AG20443 (cell line): ENCODE measurements around the gene XYLT1.
A peak's percentile ranks its signal among the peaks of the same experiment; 100 is the strongest.
"Not testable (repeated sequence)": the region's sequence is repeated elsewhere in the genome, so short reads cannot be mapped to it uniquely, and the experiment has no call there.

Experiments used
- DNase-seq: peaks from one replicate; pipeline ENCODE4 v3.0.0; 2012; ENCODE audit warnings: low spot score, mixed read lengths

The XYLT1 gene

GRCh38 chr16:17356243-17356933 is 114.4 kb downstream of the XYLT1 start:
- no peak for DNase-seq

- DNase-seq = no peak
Observed at GRCh38 chr16:17354685-17355084, 116.1 kb downstream of the XYLT1 start.

- no peak for DNase-seq
Observed at GRCh38 chr16:17354141-17354601, 116.6 kb downstream of the XYLT1 start.

- DNase-seq = no peak
Observed at GRCh38 chr16:17353561-17353960, 117.2 kb downstream of the XYLT1 start.

- DNase-seq = no peak
Observed at GRCh38 chr16:17351441-17352035, 119.2 kb downstream of the XYLT1 start.

GRCh38 chr16:17350207-17350606 is 120.6 kb downstream of the XYLT1 start:
- DNase-seq = peak; percentile 88

GRCh38 chr16:17348826-17349225 is 121.9 kb downstream of the XYLT1 start:
- DNase-seq = no peak

- no peak for DNase-seq
Observed at GRCh38 chr16:17348042-17348783, 122.5 kb downstream of the XYLT1 start.

GRCh38 chr16:17347624-17348023 is 123.1 kb downstream of the XYLT1 start:
- DNase-seq = no peak

GRCh38 chr16:17346621-17347569 is 123.9 kb downstream of the XYLT1 start:
- no peak for DNase-seq

- DNase-seq = peak; percentile 77
Observed at GRCh38 chr16:17345043-17345442, 125.7 kb downstream of the XYLT1 start.

GRCh38 chr16:17343728-17344127 is 127.0 kb downstream of the XYLT1 start:
- DNase-seq = no peak

GRCh38 chr16:17343028-17343427 is 127.7 kb downstream of the XYLT1 start:
- DNase-seq = no peak

GRCh38 chr16:17342031-17342430 is 128.7 kb downstream of the XYLT1 start:
- DNase-seq = no peak

- no peak for DNase-seq
Observed at GRCh38 chr16:17340804-17341203, 130.0 kb downstream of the XYLT1 start.

- no peak for DNase-seq
Observed at GRCh38 chr16:17339764-17340541, 130.8 kb downstream of the XYLT1 start.

GRCh38 chr16:17338244-17338643 is 132.5 kb downstream of the XYLT1 start:
- DNase-seq = no peak

GRCh38 chr16:17336530-17336900 is 134.2 kb downstream of the XYLT1 start:
- DNase-seq = no peak

GRCh38 chr16:17335826-17336529 is 134.8 kb downstream of the XYLT1 start:
- DNase-seq = no peak

GRCh38 chr16:17335406-17335805 is 135.4 kb downstream of the XYLT1 start:
- not testable (repeated sequence) for DNase-seq

- peak; percentile 65 for DNase-seq
Observed at GRCh38 chr16:17334096-17334495, 136.7 kb downstream of the XYLT1 start.
